ENCODE measurements around the gene WDR44. TPM values are rescaled to one million over a fixed set of nuclear protein-coding genes. Genes with fewer than 3 reads are reported as not detected.

WDR44 gene
- total and polyA plus RNA-seq, 2 donors (not counting 3 experiments of a cell fraction or from before 2014, with no cell fraction given), result 6.5 to 17.4 TPM

DNA sequence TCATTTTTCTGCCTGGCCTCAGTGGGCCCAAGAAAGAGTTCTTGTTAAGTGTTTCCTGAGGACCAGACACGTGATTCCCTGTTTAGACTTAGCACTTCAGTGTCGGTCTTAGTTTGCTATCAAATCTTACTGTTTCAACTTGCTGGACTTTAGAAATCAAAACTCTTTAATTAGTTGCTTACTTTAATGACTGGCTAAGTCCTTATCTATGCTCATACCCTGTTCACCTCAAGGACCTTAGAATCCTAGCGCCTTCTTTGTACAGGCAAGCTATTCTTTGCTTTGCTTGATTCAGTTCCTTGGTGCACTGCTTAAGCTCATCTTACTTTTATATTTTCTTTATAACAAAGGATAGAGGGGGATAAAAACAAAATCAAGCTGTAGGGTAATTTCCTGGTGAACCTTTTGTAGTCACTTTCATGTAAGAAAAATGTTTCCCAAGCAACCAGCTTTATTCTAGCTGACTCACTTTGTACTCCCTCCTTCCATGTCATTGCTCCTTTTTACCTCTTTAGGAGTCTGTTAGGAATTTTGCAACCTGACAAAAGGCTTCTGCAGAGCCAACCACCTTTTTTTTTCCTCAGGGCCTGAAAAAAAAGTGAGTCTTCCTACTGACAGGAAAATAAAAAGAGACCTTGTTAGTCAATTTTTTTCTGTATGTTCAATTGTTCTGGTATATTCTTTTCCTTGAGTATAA, 14.7 kb downstream of the WDR44 start:
- CTCF ChIA-PET, result no interaction called here
- dilution Hi-C loops (cut with MboI; ENCODE audit: extremely low pct_ligation_motif_present, low sequenced_read_pairs), result no loop called here
- DNase-seq (ENCODE audit: low read depth, low spot score), result peak; percentile 46

More for the DNA sequence above, 14.7 kb downstream of the WDR44 start:
- no peaks in the 10 kb centered on the region for H4K20me1 ChIP-seq (replicated peaks; ENCODE audit: control insufficient read depth, extremely low read depth, insufficient read depth, low read length)
- no peaks in the 10 kb centered on the region for H3K36me3 ChIP-seq (ENCODE audit: control insufficient read depth in 2 of 2, extremely low read depth in 1 of 2, insufficient read depth in 2 of 2, low read length in 2 of 2)
- H3K27me3 ChIP-seq (ENCODE audit: control insufficient read depth in 2 of 2, insufficient read depth in 2 of 2, low read length in 2 of 2), result no peaks in the 10 kb centered on the region
- H3K9me3 ChIP-seq (replicated peaks; ENCODE audit: control insufficient read depth, insufficient read depth, low read length), result no peaks in the 10 kb centered on the region
- POLR2A ChIA-PET, result no interaction called here
- H3K4me3 ChIP-seq (replicated peaks in 1 of 3; ENCODE audit: insufficient read depth in 1 of 3, low read depth in 1 of 3, low read length in 3 of 3), result no peak overlapping the region
- intact Hi-C loops (cut with micrococcal nuclease), result no loop called here
- no peak for FAIRE-seq
- no peak overlapping the region for H3K9ac ChIP-seq (replicated peaks; ENCODE audit: extremely low read depth, insufficient read depth, low read length)
- H3K4me1 ChIP-seq (ENCODE audit: control insufficient read depth, extremely low read depth, insufficient read depth, low read length), result peaks cover 26% of the 10 kb centered on the region
- no peak overlapping the region for H3K27ac ChIP-seq (ENCODE audit: insufficient read depth, low read depth, low read length)
- no peak overlapping the region for H2AFZ ChIP-seq (ENCODE audit: low read depth, low read length)
- BruUV-seq (replicated peaks), result no TSS peak
- H3K79me2 ChIP-seq (ENCODE audit: control insufficient read depth, insufficient read depth, low read length), result peaks cover 81% of the 10 kb centered on the region
- no peak overlapping the region for H3K4me2 ChIP-seq (ENCODE audit: insufficient read depth, low read length)
- TF ChIP-seq EZH2 (IDR thresholded peaks at IDR 0.05; ENCODE audit: borderline replicate concordance, low read depth, low read length, severe bottlenecking) (no peak), GATA2 (IDR thresholded peaks at IDR 0.05; ENCODE audit: insufficient read depth, insufficient read length, low read depth, low read length) (no peak), JUN (IDR thresholded peaks at IDR 0.05; ENCODE audit: borderline replicate concordance, insufficient read depth, insufficient read length, low read depth) (no peak), MYC (IDR thresholded peaks at IDR 0.05; ENCODE audit: low read depth, low read length) (no peak), POLR2A (IDR thresholded peaks at IDR 0.05; ENCODE audit: low read depth, low read length) (no peak), FOS (IDR thresholded peaks at IDR 0.05; ENCODE audit: borderline replicate concordance, insufficient read depth, low read length) (no peak), POLR2AphosphoS5 (IDR thresholded peaks at IDR 0.05; ENCODE audit: insufficient read depth, low read depth, low read length) (no peak)
- TF ChIP-seq, protein P1, sequence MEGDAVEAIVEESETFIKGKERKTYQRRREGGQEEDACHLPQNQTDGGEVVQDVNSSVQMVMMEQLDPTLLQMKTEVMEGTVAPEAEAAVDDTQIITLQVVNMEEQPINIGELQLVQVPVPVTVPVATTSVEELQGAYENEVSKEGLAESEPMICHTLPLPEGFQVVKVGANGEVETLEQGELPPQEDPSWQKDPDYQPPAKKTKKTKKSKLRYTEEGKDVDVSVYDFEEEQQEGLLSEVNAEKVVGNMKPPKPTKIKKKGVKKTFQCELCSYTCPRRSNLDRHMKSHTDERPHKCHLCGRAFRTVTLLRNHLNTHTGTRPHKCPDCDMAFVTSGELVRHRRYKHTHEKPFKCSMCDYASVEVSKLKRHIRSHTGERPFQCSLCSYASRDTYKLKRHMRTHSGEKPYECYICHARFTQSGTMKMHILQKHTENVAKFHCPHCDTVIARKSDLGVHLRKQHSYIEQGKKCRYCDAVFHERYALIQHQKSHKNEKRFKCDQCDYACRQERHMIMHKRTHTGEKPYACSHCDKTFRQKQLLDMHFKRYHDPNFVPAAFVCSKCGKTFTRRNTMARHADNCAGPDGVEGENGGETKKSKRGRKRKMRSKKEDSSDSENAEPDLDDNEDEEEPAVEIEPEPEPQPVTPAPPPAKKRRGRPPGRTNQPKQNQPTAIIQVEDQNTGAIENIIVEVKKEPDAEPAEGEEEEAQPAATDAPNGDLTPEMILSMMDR (IDR thresholded peaks at IDR 0.05; ENCODE audit: extremely low read depth in 1 of 2, insufficient read depth in 1 of 2, low read depth in 1 of 2, low read length in 2 of 2), result no peak
- TF ChIP-seq, protein P2, sequence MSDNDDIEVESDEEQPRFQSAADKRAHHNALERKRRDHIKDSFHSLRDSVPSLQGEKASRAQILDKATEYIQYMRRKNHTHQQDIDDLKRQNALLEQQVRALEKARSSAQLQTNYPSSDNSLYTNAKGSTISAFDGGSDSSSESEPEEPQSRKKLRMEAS (IDR thresholded peaks at IDR 0.05; ENCODE audit: insufficient read depth, insufficient read length), result no peak
- no peaks in the 10 kb centered on the region for H3K9me1 ChIP-seq (replicated peaks; ENCODE audit: control insufficient read depth, extremely low read depth, insufficient read depth, low read length)
